GM20000 (cell line): ENCODE data around the gene TIMM22.
"Not testable (repeated sequence)": the region's sequence is repeated elsewhere in the genome, so short reads cannot be mapped to it uniquely, and the experiment has no call there.

Experiments used
- DNase-seq: peaks from one replicate; pipeline ENCODE4 v3.0.0; 2012; ENCODE audit warnings: low spot score
- TF ChIP-seq, protein P1 (sequence below): IDR thresholded peaks from 2 replicates; pipeline ENCODE4 v1.5.1; 2012; ENCODE audit warnings: mild to moderate bottlenecking, control low read depth; ENCODE audit errors: extremely low read depth, missing control alignments

Gene TIMM22

GRCh38 chr17:996554-997344 lies at the start of gene TIMM22:
TSS of gene TIMM22 (plus strand) at chr17:997129. CDS start at chr17:997143, 14 bp downstream.
- peak; percentile 95 for DNase-seq
- TF ChIP-seq, protein P1, sequence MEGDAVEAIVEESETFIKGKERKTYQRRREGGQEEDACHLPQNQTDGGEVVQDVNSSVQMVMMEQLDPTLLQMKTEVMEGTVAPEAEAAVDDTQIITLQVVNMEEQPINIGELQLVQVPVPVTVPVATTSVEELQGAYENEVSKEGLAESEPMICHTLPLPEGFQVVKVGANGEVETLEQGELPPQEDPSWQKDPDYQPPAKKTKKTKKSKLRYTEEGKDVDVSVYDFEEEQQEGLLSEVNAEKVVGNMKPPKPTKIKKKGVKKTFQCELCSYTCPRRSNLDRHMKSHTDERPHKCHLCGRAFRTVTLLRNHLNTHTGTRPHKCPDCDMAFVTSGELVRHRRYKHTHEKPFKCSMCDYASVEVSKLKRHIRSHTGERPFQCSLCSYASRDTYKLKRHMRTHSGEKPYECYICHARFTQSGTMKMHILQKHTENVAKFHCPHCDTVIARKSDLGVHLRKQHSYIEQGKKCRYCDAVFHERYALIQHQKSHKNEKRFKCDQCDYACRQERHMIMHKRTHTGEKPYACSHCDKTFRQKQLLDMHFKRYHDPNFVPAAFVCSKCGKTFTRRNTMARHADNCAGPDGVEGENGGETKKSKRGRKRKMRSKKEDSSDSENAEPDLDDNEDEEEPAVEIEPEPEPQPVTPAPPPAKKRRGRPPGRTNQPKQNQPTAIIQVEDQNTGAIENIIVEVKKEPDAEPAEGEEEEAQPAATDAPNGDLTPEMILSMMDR: peak; percentile 94

GRCh38 chr17:948284-948852 lies 48.6 kb upstream of the TIMM22 start:
- no peak for DNase-seq
- TF ChIP-seq, protein P1: no peak

DNA sequence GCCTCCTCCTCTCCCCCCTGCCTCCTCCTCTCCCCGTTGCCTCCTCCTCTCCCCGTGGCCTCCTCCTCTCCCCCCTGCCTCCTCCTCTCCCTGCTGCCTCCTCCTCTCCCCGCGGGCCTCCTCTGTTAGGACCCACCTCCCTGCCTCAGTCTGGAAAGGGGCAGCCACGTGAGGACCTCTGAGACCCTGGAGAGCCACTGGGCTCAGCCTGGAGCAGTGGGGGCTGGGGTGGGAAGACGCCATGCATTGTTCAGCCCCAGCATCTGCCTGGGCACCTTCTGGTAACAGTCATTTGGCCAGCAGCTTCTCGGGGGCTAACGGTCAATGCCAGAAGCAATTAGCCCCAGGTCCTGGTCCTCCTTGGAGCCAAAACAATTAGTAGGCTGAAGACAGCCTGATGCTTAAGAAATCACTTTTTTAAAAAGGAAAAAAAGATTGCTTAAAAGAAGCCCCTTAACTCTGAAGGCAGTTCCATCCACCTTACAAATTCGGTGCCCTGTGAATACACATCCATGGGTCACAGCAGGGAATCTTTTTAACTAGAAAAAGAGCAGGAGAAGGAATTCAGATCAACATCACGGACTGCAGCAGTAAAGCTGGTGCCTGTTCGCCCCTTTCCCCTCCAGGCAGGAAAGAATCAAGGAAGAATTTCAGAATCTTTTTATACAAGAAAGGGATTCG lies 47.2 kb upstream of the TIMM22 start:
- DNase-seq: no peak
- TF ChIP-seq, protein P1: no peak

- TF ChIP-seq, protein P1: no peak
- no peak for DNase-seq
These were observed 45.4 kb upstream of the TIMM22 start for GRCh38 chr17:951325-952132.

DNA sequence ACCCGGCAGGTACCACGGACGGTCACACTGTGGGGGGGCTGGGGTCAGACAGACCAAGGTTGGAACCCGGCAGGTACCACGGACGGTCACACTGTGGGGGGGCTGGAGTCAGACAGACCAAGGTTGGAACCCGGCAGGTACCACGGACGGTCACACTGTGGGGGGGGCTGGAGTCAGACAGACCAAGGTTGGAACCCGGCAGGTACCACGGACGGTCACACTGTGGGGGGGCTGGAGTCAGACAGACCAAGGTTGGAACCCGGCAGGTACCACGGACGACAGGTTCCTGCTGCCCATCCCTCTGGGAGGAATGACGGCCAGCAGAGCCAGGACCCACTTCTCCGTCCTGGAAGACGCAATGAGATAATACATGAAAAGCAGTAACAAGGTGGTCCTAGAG lies 44.3 kb upstream of the TIMM22 start:
- not testable (repeated sequence) for DNase-seq

- no peak for DNase-seq
These were observed 43.2 kb upstream of the TIMM22 start for GRCh38 chr17:953767-954166.

More at GRCh38 chr17:953767-954166, 43.2 kb upstream of the TIMM22 start:
- TF ChIP-seq, protein P1: no peak
